IMR-90 (cell line): Measurements from ENCODE around the gene GCSAM. TPM values are rescaled to one million over a fixed set of nuclear protein-coding genes. Genes with fewer than 3 reads are reported as not detected.

Source experiments
- ATAC-seq: fragments of 200-7000 bp; cut with Tn5 transposase; 2 replicates; pipeline ENCODE4 v1.9.1; 2020; ENCODE audit warnings: low read depth, mild to moderate bottlenecking, moderate library complexity
- BruUV-seq: library from RNA; stranded (reverse); fragments of 400-500 nt; replicated peaks from 2 replicates; lab custom pipeline; 2021; lab: Mats Ljungman, UMichigan
- CTCF ChIA-PET: fragments of 300-600 bp; formaldehyde crosslinking; extraction: SDS; loops from one replicate; lab custom pipeline; 2021; ENCODE audit warnings: antibody characterized with exemption; lab: Yijun Ruan, JAX
- POLR2A ChIA-PET: fragments of 300-600 bp; sonication (Branson Sonifier 250); formaldehyde crosslinking; loops from one replicate; lab custom pipeline; 2022; ENCODE audit warnings: antibody characterized with exemption; ENCODE audit not compliant: unreplicated experiment; lab: Charles Lee
- DNase-seq: peaks from one replicate; pipeline ENCODE4 v3.0.0; 2013
- H2AFZ ChIP-seq: replicated peaks from 2 replicates; pipeline ENCODE3; 2013; ENCODE audit warnings: low read length, mild to moderate bottlenecking; ENCODE audit not compliant: poor library complexity
- H2AK5ac ChIP-seq: 2 replicates; pipeline ENCODE4 v1.6.1; 2013; ENCODE audit warnings: low read depth, low read length, inconsistent platforms
- H2AK9ac ChIP-seq: replicated peaks from 2 replicates; pipeline ENCODE3; 2013; ENCODE audit warnings: mild to moderate bottlenecking, low read depth, low read length, moderate library complexity; ENCODE audit not compliant: poor library complexity
- H2BK120ac ChIP-seq: 2 replicates; pipeline ENCODE4 v1.6.1; 2013; ENCODE audit warnings: low read depth, low read length, inconsistent platforms
- H2BK15ac ChIP-seq: 3 replicates; pipeline ENCODE4 v1.6.1; 2013; ENCODE audit warnings: low read depth, low read length, inconsistent platforms
- H2BK20ac ChIP-seq: 2 replicates; pipeline ENCODE4 v1.6.1; 2013; ENCODE audit warnings: low read depth, mild to moderate bottlenecking, inconsistent platforms, low read length, moderate library complexity
- H2BK5ac ChIP-seq: 2 replicates; pipeline ENCODE4 v1.6.1; 2013; ENCODE audit warnings: mild to moderate bottlenecking, low read depth, low read length, inconsistent platforms; ENCODE audit not compliant: poor library complexity, severe bottlenecking
- H3K14ac ChIP-seq: replicated peaks from 2 replicates; pipeline ENCODE4 v1.6.1; 2013; ENCODE audit warnings: low read depth, low read length, inconsistent platforms
- H3K18ac ChIP-seq: 2 replicates; pipeline ENCODE4 v1.6.1; 2013; ENCODE audit warnings: low read depth, low read length, control low read depth
- H3K23ac ChIP-seq: 2 replicates; pipeline ENCODE4 v1.6.1; 2013; ENCODE audit warnings: low read depth, low read length, inconsistent platforms
- H3K27ac ChIP-seq: 2 replicates; pipeline ENCODE4 v1.5.1; 2013; ENCODE audit warnings: mild to moderate bottlenecking, control low read depth, low read length; ENCODE audit not compliant: insufficient read depth
- H3K27me3 ChIP-seq: 2 replicates; pipeline ENCODE4 v1.6.1; 2013; ENCODE audit warnings: low read length; ENCODE audit not compliant: control insufficient read depth, insufficient read depth
- H3K36me3 ChIP-seq: 2 replicates; pipeline ENCODE4 v1.6.1; 2013; ENCODE audit warnings: low read length, mixed read lengths; ENCODE audit not compliant: control insufficient read depth, insufficient read depth
- H3K4ac ChIP-seq: 2 replicates; pipeline ENCODE4 v1.6.1; 2013; ENCODE audit warnings: low read depth, low read length, inconsistent platforms
- H3K4me1 ChIP-seq: 2 replicates; pipeline ENCODE4 v1.6.1; 2013; ENCODE audit warnings: low read length, mixed read lengths; ENCODE audit not compliant: control insufficient read depth, insufficient read depth
- H3K4me2 ChIP-seq: 2 replicates; pipeline ENCODE4 v1.6.1; 2013; ENCODE audit warnings: low read depth, mild to moderate bottlenecking, control low read depth, low read length, moderate library complexity
- H3K4me3 ChIP-seq: 2 replicates; pipeline ENCODE4 v1.5.1; 2013; ENCODE audit warnings: low read depth, mild to moderate bottlenecking, control low read depth, low read length, moderate library complexity; ENCODE audit not compliant: insufficient read depth
- H3K56ac ChIP-seq: 2 replicates; pipeline ENCODE4 v1.6.1; 2013; ENCODE audit warnings: low read length, inconsistent platforms; ENCODE audit not compliant: insufficient read depth; ENCODE audit errors: extremely low read depth
- H3K79me1 ChIP-seq, 2 experiments: 2 replicates each; pipeline ENCODE4 v1.6.1; 2013; ENCODE audit warnings: low read length in 2 of 2, inconsistent platforms in 1 of 2, low read depth in 1 of 2
- H3K9ac ChIP-seq: 2 replicates; pipeline ENCODE4 v1.6.1; 2013; ENCODE audit warnings: low read depth, low read length, control low read depth
- H3K9me1 ChIP-seq: 2 replicates; pipeline ENCODE4 v1.6.1; 2013; ENCODE audit warnings: low read length, inconsistent platforms; ENCODE audit not compliant: insufficient read depth
- H3K9me3 ChIP-seq: 2 replicates; pipeline ENCODE4 v1.6.1; 2013; ENCODE audit warnings: low read length; ENCODE audit not compliant: control insufficient read depth, insufficient read depth
- H4K20me1 ChIP-seq: 2 replicates; pipeline ENCODE4 v1.6.1; 2013; ENCODE audit warnings: low read length, inconsistent platforms; ENCODE audit not compliant: insufficient read depth
- H4K5ac ChIP-seq: 2 replicates; pipeline ENCODE4 v1.6.1; 2013; ENCODE audit warnings: mild to moderate bottlenecking, low read depth, low read length, control low read depth
- H4K8ac ChIP-seq, 2 experiments: 2 replicates each; pipeline ENCODE4 v1.6.1; 2013; ENCODE audit warnings: low read depth in 2 of 2, low read length in 2 of 2, control low read depth in 1 of 2, inconsistent platforms in 1 of 2
- H4K91ac ChIP-seq: 2 replicates; pipeline ENCODE4 v1.6.1; 2013; ENCODE audit warnings: low read depth, low read length, inconsistent platforms; ENCODE audit not compliant: insufficient read depth
- BHLHE40 ChIP-seq: fragments of 150-350 bp; IDR thresholded peaks from 2 replicates; pipeline ENCODE4 v1.6.1; 2016; ENCODE audit warnings: mild to moderate bottlenecking, low read depth, low read length
- CEBPB ChIP-seq: IDR thresholded peaks from 2 replicates; pipeline ENCODE4 v1.6.1; 2012; ENCODE audit warnings: low read depth, low read length, improper control_type of control experiment
- RAD21 ChIP-seq: IDR thresholded peaks from 2 replicates; pipeline ENCODE4 v1.6.1; 2012; ENCODE audit warnings: low read length, improper control_type of control experiment
- RCOR1 ChIP-seq: IDR thresholded peaks from 2 replicates; pipeline ENCODE4 v1.6.1; 2012; ENCODE audit warnings: mild to moderate bottlenecking, low read length, improper control_type of control experiment; ENCODE audit not compliant: insufficient replicate concordance
- WGBS, 2 experiments: methylation state at CpG; one replicate each; pipeline versions ENCODE4 v1.1.5 to v1.1.7; 2013; ENCODE audit warnings: missing lambda C conversion rate in 2 of 2; ENCODE audit not compliant: insufficient read length in 1 of 2; ENCODE audit errors: extremely low coverage in 2 of 2; 5-methylcytosine and 5-hydroxymethylcytosine counted together
- dilution Hi-C: fragments of 300-500 bp; cut with HindIII; formaldehyde crosslinking; loops from one replicate; pipeline ENCODE4 v1.14.3; 2018; ENCODE audit warnings: low sequenced_read_pairs; ENCODE audit not compliant: unreplicated experiment
- in situ Hi-C: fragments of 300-500 bp; cut with MboI; formaldehyde crosslinking; loops from 3 replicates; pipeline ENCODE4 v1.14.3; 2019; ENCODE audit warnings: low sequenced_read_pairs, inconsistent platforms, mixed read lengths
- intact Hi-C: fragments of 100-400 bp; cut with micrococcal nuclease; formaldehyde crosslinking; loops from 2 replicates; pipeline ENCODE4 v1.10.0; 2022
- polyA plus RNA-seq, 3 experiments: library from polyadenylated mRNA; depleted of rRNA; stranded (reverse); fragments of >200 nt; gene quantifications; 2 replicates each; pipeline ENCODE4 v1.2.3, GENCODE V29; 2012; ENCODE audit warnings: low replicate concordance in 1 of 3
- total RNA-seq: library from RNA; depleted of rRNA; stranded (reverse); fragments of >200 nt; gene quantifications from 2 replicates; pipeline ENCODE4 v1.2.3, GENCODE V29; 2012

Gene GCSAM
- total and polyA plus RNA-seq, 2 of the 4 experiments (the other 2 are of a cell fraction): not detected

DNA sequence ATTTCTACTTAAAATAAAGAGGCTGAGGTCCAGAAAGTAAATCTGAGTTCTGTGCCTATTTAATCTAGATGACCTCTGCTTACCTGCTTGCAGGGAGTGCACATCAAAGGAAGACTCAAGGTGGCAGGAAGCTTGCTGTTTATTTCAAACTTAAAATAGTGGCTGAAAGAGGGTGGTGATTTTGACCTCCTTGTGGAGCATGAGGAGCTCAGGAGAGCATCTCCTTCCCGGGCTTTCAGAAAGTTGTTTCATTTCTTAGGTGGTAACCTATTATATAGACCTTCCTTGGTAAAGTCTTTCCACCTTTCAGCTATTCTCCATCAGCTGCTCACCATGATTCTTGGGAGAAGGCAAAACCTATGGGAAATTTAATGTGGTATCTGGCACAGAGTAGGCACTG lies 494 bp downstream of the GCSAM start:
- no peak overlapping the region for H2BK15ac ChIP-seq
- H4K8ac ChIP-seq: no peak overlapping the region
- no peak overlapping the region for H2BK120ac ChIP-seq
- H3K4me3 ChIP-seq: no peak overlapping the region
- DNase-seq (no peak), ATAC-seq (no peak)
- no peaks in the 10 kb centered on the region for H3K9me3 ChIP-seq
- 0 out of 2 replicates have a peak, but pooled peaks cover 1% of the 10 kb centered on the region for H3K4me1 ChIP-seq
- CTCF ChIA-PET: no interaction called here
- no peak overlapping the region for H2BK5ac ChIP-seq
- no peak overlapping the region for H3K56ac ChIP-seq
- H2AK9ac ChIP-seq: no peak overlapping the region
- in situ Hi-C loops: loop anchor here (25.0 kb wide), 1 partner anchor 380 kb away; no protein-coding TSS in a partner anchor
- H4K91ac ChIP-seq: no peak overlapping the region
- POLR2A ChIA-PET: no interaction called here
- peaks cover 3% of the 10 kb centered on the region; the same call in 1 of the 2 replicates for H3K9me1 ChIP-seq
- no peak overlapping the region for H3K9ac ChIP-seq
- TF ChIP-seq RCOR1 (no peak), BHLHE40 (no peak), RAD21 (no peak), CEBPB (no peak)
- H3K23ac ChIP-seq: no peak overlapping the region
- H2AFZ ChIP-seq: no peak overlapping the region
- H3K27ac ChIP-seq: no peak overlapping the region
- H3K18ac ChIP-seq: no peak overlapping the region
- H3K27me3 ChIP-seq: no peaks in the 10 kb centered on the region
- no peak overlapping the region for H3K4me2 ChIP-seq
- dilution Hi-C loops: no loop called here
- H3K36me3 ChIP-seq: no peaks in the 10 kb centered on the region; the same call in 1 of the 2 replicates
- intact Hi-C loops: no loop called here
- H3K4ac ChIP-seq: no peak overlapping the region
- H3K79me1 ChIP-seq: no peaks in the 10 kb centered on the region
- no TSS peak for BruUV-seq
- no peak overlapping the region for H4K5ac ChIP-seq
- no peak overlapping the region for H2BK20ac ChIP-seq
- H2AK5ac ChIP-seq: no peak overlapping the region
- H4K20me1 ChIP-seq: no peaks in the 10 kb centered on the region
- no peak overlapping the region for H3K14ac ChIP-seq
- WGBS, 2 experiments: no CpG with 5 or more reads among the region's 1 CpG
